ENCODE results near the gene ECEL1.
"Not testable (repeated sequence)": the region's sequence is repeated elsewhere in the genome, so short reads cannot be mapped to it uniquely, and the experiment has no call there.

The ECEL1 gene

DNA sequence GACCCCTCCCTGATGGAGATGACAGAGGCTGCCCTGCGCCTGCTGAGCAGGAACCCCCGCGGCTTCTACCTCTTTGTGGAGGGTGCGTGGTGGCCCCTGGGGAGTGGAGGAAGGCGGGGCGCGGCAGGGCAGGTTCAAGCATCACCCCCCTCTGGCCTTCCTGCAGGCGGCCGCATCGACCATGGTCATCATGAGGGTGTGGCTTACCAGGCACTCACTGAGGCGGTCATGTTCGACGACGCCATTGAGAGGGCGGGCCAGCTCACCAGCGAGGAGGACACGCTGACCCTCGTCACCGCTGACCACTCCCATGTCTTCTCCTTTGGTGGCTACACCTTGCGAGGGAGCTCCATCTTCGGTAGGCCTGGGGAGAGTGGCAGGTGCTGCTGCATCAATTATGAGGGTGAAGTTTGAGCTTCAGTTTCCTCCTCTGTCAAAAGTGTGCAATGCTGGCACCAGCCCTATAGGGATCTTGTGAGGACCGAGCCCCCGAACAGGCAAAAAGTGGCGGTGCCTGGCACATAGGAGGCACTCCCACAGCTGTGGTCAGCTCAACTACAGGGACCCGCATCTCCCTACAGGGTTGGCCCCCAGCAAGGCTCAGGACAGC is 29.5 kb downstream of the ECEL1 start:
- FAIRE-seq: no peak

DNA sequence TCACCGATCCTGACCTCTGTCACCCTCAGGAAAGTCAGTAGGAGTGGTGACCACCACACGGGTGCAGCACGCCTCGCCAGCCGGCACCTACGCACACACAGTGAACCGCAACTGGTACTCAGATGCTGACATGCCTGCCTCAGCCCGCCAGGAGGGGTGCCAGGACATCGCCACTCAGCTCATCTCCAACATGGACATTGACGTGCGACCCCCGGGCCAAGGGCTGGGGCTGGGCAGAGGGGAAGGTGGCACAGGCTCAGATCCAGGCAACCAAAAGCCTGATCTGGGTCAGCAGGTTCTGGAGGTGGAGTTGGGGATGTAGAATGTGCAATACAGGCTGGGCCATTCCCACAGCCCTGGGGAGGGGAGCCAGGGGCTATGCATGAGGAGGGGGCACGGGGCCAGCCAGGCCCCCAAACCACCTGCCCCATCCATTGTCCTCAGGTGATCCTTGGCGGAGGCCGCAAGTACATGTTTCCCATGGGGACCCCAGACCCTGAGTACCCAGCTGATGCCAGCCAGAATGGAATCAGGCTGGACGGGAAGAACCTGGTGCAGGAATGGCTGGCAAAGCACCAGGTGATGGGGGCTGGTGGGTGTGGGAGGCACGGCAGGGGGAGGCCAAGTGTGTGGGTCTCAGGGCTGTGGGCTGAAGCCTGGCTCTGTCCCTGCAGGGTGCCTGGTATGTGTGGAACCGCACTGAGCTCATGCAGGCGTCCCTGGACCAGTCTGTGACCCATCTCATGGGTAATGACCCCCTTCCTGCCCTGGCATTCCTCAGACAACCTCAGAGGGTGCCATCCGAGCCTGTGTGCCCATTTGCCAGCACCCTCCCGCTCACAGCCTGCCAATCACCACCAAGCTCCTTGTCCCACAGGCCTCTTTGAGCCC is 30.3 kb downstream of the ECEL1 start:
- FAIRE-seq: no peak

DNA sequence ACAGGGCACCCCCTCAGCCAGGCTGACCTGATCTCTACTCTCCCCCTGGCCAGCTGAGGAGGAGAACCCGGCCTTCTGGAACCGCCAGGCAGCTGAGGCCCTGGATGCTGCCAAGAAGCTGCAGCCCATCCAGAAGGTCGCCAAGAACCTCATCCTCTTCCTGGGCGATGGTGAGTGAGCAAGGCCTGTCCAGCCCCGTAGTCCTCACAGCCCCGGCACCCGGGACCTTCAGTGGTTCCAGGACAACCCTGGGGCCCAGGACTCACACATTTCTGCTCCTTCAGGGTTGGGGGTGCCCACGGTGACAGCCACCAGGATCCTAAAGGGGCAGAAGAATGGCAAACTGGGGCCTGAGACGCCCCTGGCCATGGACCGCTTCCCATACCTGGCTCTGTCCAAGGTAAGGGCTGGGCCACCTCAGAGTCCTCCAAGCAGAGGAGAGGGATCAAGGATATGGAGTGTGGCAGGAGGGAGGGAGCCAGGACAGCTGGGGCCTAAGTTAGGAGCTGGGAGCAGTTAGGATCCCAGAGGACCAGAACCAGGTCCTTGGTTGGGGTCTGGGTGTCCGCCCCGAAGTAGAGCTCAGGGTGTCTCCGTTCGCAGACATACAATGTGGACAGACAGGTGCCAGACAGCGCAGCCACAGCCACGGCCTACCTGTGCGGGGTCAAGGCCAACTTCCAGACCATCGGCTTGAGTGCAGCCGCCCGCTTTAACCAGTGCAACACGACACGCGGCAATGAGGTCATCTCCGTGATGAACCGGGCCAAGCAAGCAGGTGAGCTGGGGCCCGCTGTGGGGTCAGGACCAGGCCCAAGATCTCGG is 31.1 kb downstream of the ECEL1 start:
- no peak for FAIRE-seq

DNA sequence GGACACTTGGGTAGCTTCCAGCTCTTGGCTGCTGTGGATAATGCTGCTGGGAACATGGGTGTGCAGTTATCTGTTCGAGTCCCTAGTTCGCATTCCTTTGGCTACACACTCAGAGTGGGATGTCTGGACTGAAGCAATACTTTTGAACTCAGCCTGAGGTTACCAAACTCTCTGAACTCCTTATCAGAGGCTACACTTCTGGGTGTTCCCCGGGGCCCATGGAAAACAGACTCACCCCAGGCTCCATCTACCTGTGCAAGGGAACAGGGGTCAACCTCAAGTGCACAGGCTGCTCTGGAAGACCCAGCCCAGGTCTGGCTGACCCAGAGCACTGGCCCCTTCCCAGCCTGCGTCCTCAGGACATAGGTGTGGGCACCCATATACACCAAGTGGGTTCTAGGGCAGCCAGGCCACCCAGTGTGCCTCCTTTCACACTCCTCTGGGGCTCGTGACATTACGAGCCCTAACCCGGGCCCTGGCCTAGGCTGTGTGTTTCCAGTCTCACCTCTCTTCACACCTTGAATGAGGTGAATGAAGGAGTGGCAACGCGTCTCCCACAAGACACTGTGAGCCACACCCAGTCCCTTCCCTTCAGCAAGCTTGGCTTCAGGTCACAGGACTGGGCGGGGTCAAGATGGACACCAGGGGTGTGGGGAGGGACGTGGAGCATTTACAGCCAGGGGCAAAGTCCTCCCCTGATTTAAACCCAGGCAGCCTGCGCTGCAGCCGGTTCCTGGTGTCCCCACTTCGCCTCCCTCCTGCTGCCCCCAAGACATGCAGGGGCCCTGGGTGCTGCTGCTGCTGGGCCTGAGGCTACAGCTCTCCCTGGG is 32.0 kb downstream of the ECEL1 start, which contains the start of gene ALPI:
TSS of gene ALPI (plus strand) at position 728 of the 830 bp plus-strand sequence. CDS start at position 775, 47 bp downstream.
- no peak for FAIRE-seq

DNA sequence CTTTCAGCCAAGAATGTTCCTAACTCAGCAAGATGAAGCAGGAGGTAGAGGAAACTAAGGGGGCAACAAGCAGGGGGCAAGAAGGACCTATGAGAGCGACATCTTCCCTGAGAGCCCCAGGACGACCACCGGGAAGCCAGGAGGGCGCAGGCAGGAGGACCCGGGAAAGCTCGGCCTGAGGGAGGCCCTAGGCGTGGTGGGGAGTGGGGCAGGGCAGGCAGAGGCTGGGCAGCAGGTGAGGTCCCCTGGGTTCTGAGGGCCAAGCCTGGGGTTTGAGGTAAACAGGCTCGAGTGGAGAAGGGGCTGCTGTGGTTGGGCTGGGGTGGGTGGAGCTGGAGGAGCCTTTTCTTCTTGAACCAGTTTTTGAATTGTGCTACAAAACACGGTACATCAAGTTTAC is 33.0 kb downstream of the ECEL1 start:
- no peak for FAIRE-seq

DNA sequence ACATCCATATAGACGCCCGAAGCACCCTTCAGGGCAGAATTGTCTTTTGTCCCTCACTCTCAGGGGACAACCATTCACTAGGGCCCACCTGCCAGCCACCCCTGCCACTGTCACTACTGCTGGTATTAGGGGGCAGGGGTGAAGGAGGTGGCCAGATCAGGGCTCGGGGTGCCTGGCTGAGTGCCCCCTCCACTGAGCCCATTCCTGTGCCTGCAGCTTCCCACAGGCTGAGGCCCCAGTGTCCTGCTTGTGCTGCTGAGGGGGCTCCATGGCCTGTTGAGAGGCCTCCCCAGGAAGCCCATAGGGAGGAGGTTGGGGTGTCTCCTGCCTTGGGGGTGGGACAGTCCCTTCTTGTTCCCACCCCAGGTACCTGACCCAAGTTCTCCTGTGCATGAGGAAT is 36.0 kb downstream of the ECEL1 start:
- not testable (repeated sequence) for FAIRE-seq

DNA sequence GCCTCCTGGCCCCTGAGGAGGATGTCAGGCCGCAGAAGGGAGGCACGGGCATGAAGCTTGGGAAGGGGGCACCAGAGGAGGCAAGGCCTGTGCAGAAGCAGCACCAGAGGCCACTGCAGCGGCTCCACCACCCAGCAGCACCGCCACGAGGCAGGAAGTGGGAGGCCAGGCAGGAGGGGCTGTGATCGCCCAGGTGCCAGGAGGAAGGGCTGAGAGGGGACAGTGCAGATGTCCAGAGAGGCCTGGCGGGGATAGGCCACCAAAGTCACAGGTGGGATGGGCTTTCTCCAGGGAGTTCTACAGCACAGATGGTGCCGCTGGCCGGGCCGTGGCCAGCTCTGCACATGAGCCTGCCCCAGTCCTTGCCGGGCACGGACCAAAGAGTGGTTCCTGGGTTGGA is 37.7 kb downstream of the ECEL1 start:
- FAIRE-seq: no peak

DNA sequence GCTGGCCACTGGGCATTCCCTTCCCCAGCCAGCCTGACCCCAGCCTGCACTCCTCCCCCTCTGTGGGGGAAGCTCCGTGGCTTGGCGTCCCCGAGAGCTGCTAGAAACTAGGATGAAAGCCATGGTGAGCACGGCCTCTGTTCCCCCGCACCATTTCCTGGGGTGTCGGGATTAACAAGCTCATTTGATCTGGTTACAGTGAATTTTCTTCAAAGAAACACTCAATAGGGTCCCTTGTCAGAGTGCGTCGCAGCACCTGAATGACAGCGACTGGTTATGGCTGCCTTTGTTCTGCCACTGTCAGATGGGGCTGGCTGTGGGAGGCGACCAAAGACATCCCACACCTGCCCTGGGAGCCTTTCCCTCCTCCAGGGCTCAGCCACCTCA is 39.3 kb downstream of the ECEL1 start:
- no peak for FAIRE-seq

DNA sequence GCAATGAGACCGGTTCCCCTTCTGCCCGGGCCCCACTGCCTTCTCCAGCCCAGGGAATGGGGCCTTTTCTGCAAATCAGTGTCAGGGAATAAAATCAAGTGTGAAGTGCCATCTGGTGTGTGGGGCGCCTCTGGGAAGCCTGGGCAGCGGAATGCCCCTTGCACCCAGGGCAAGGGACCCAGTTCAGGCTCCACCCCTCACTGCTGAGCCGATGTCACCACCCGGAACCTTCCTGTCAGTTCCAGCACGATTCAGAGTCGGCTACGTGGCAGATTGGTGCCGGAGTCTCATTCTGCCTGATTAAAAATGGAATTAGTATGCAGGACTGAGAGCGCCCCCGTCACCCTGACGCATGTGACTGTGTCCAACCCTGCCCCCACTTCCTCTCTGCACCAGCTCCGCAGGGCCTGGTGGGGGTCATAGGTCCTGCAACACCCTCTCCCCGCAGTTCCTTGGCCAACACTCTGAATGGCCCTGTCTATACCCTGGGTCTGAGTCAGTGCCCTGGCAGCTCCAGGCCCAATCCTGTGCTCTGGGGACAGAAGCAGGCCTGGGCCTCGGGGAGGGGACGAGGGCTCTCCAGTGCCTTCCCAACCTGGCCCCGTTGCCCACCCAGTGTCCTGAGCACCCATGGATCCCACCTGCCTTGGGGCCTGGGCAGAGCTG is 39.9 kb downstream of the ECEL1 start:
- no peak for FAIRE-seq

DNA sequence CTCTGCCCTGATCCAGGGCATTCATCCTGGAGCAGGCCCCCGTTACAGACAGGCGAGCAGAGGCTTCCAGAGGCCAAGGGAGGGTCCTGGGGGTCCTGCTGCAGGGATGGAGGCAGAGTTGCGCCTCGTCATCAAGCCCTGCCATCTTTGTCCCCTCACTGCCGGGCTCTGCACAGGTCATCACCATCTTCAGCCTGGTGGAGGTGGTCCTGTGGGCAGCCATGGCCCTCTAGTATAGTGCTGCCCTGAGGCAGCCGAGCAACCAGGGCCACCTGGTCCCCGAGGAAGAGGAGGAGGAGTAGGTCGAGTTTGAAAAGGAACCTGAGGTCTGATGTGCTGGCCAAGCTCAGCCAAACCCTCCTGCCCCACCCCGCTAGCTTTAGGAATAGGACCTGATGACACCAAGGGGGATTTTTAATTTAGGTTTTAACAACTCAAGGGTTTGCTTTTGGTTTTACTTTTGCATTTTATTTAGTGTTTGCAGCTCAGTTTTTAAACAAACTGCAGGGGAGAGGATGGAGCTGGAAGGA is 40.5 kb downstream of the ECEL1 start:
- FAIRE-seq: no peak

DNA sequence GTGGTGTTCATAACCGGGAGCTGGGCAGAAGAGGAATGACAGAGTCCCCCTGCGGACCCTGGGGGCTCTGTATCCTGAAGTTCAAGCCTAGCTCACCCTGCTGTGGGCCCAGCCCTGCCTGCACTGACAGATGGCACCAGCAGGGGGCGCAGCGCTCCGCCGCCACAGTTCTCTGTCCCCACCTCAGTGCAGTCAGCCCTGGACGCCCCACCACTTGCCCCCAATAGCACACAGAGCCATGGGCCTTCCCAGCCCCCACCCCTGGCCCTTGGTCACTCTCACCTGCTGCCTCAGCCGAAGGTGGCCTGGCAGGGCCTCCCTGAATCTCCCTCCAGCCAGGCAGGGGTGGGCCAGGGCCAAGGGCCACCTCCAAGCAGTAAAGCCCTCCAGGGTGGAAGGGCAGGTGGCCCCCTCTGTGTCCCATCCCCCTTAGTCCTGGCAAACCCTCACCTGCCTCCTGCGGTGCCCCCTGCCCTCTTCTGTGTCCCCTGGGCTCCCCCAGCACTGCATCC is 41.3 kb downstream of the ECEL1 start:
- FAIRE-seq: not testable (repeated sequence)

DNA sequence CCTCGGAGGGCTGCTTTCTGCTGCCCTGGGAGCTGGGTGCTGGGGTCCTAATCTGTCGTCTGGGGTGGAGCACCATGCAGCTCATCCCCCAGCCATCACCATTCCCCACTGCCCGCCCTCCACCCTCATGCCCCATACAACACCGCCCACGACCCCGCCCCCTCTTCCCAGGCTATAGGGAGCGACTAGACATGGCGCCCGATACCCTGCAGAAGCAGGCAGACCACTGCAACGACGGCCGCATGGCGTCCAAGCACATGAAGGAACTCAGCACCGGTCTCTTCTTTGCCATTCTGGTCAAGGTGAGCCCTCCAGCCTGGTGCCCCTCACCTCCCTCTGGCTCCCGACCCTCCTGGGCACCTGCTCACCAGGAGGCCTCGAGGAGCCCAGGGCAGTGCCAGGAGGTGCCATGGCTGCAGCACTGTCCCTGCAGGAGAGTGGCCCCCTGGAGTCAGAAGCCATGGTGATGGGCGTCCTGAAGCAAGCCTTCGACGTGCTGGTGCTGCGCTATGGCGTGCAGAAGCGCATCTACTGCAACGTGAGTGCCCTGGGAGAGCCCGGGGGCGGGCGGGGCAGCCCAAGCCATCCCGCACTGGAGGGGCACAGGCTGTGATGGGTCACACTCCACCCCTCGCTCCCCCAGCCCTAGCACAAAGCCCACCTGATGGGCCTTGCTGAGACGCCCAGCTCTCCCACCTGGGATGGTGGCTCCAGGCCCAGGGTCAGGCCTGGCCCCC is 42.3 kb downstream of the ECEL1 start:
- not testable (repeated sequence) for FAIRE-seq

DNA sequence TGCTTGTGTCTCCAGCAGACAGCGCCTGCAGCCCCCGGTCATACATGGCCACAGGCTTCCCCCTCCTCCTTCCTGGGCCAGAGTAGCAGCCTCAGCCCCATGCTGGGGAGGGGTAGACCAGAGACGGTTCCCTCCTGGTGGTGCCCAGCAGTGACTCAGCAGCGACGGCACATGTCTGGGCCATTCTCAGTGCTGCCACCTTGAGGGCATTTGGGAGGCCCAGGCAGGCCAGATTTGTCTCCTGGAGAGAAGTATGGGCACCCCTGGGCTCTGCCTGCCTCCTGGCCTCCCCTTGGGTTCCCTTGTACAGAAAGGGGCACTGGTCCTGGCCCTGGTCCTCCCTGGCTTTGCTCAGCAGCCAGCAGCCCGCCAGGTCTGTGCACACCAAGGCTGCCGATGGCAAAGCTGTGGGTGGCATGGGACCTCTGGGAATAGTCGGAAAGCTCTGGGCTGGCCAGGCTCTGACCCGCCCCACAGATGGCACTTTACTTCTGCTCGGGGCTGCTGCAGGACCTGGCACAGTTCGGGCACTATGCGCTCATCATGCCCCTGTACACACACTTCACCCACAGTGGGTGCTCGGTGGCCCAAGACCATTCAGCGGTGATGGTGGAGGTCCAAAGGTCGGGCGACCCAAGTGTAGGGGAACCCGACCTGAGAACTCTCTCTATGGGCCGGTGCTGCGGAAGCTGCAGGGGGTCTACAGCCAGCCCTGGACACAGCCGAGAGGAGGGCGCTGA is 43.1 kb downstream of the ECEL1 start:
- FAIRE-seq: no peak

DNA sequence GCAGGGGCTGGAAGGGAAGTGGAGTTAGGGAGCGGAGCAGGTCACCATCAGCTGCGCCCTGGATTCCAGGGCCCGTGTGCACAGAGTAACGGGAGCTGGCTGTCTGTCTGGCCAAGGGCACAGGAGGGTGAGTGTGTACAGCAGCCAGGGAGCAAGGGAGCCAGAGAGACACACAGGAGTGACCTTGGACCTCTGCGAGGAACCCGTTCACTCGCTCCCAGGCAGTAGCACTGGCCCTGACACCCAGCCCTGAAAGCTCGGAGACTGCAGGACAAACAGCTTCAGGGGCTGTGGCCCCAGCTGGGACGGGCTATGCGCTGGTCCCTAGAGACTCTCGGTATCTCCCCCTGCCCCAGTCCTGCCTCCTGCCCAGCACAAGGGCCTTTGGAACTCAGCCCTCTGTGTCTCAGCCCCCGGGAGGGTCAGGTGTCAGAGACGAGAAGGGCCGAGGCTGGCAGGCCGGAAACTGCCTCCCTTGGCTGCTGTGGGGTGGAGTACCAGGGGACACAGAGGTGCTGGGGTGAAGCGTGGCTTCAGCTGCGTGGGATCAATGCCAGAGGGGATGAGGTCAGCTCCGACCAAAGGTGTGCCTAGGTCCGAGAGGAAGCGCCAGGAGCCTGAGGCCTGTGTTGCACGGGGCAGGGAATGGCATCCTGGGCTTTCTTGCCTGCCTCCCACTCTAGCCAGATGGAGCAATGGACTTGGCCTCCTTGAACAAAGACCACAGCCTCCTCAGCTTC is 43.8 kb downstream of the ECEL1 start:
- not testable (repeated sequence) for FAIRE-seq

DNA sequence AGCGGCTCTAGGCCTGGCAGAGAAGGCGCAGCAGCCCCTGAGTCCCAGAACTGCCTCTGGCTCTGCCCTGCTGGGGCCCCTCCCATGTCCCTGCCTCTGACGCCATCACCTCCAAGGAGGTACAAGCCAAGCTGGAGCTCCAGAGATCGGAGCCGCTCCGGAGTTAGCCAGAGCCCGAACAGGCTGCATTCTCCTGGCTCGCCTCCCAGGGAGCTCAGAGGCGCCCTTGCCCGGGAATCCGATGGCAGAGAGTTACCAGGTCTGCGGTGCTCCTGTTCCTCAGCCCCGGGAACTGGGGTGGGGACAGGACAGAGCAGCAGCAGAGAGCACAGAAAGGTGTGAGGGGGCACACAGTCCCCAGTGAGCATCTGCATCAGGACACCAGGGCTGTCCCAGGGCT is 44.6 kb downstream of the ECEL1 start:
- not testable (repeated sequence) for FAIRE-seq

DNA sequence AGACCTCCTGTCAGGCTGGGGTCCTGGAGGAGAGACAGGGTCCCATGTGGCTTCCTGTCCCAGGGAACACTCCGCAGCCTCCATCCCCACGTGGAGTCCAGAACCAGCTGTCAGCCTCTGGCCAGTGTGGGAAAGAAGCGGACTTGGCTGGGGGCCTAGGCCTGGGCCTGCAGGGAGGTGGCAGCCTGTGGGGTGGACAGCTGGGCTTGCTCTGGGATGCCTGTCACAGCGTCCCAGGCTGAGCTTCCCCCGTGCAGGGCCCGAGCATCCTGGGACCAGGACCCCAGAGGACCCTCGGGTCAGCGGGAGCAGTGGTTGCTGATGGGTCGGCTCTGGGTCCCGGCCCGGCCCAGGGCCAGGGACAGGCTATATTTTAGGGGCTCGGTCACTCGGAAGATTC is 45.2 kb downstream of the ECEL1 start:
- FAIRE-seq: not testable (repeated sequence)

DNA sequence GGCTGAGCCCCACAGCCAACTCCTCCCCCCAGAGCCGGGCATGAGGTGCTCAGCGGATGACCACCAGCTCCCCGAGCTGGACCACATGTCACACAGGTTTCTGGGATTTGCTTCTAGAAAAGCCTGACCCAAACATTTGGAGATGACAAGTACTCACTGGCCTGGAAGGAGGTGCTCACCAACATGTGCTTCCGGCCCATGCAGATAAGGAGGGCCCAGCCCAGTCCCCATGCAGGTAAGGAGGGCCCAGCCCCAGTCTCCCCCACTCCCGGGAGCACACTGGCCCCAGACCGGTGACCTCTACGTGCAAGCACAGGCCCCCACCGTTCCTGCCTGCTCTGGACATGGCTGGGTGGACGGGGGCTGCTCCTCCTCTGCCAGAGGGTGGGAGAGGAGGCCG is 45.7 kb downstream of the ECEL1 start:
- FAIRE-seq: not testable (repeated sequence)

DNA sequence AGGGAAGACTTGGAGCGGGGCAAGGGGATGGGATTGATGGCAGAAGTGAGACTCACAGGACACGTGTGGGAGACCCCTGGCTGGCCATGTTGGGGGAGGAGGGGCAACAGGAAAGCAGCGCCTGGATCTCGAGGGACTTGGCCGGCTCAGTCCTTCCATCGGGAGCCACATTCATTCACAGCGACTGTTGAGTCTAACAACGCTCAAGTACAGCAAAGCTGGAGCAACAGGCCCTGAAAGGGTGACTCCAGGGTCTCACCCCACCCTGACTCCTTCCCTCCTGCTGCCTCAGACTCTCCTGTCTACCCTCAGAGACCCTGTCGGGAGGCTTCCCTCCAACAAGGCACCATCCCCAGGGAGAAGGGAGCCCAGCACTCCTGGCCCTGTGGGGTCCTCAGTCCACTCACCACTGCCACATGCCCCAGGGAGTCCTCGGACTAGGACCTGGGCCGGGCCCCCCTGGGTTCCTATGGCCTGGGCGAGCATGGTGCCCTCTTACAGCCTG is 46.4 kb downstream of the ECEL1 start:
- FAIRE-seq: no peak

Data from islet of Langerhans (tissue), 1 donor.